Measurements from ENCODE around the gene NELL1.

- TF ChIP-seq CTCF (IDR thresholded peaks at IDR 0.05) = no peak
- TF ChIP-seq POLR2A (IDR thresholded peaks at IDR 0.05) = no peak
Observed at GRCh38 chr11:21476588-21476987, 807.2 kb downstream of the NELL1 start.
